ENCODE measurements around the gene MPZ. TPM values are rescaled to one million over a fixed set of nuclear protein-coding genes. Genes with fewer than 3 reads are reported as not detected.

MPZ gene
- total RNA-seq (2014; rRNA removed; shearing (Covaris generic); ENCODE audit: low replicate concordance) = 4.0 and 6.9 TPM in 2 replicates

DNA sequence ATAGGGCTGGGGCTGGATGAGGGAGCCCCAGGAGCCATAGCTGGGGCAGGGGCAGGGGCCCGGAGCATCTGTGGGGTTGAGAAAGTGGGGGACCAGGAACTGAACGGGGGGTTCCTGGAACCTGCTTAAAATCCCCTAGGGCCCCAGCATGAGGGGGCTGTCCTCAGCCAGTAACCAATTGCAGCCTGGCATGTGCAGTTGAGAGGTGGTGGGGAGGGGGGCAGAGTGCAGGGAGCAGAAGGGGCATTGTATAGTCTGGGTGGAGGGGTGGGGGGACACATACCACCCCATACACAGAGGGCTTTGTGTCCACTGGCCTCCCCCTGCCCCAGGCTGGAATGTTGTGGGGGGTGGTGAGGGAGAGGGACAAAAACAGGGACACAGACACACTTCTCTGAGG, at the start of gene MPZ:
MPZ (minus strand) TSS at position 101 of the 400 bp plus-strand sequence; CDS start at position 38, 63 bp downstream.
- DNase-seq = no peak
- Histone ChIP-seq H3K9me3 (ENCODE audit: low read length) (no peaks in the 10 kb centered on the region), H3K9me2 (replicated peaks; ENCODE audit: insufficient read depth, low read length) (no peaks in the 10 kb centered on the region), H3K36me3 (ENCODE audit: insufficient read depth, low read length) (no peaks in the 10 kb centered on the region), H3K4me2 (ENCODE audit: low read depth, low read length, poor library complexity, severe bottlenecking) (no peak within 1 kb of the TSS), H3K27ac (ENCODE audit: low read length) (no peak within 1 kb of the TSS), H3K27me3 (ENCODE audit: low read length) (no peaks in the 10 kb centered on the region), H3K9ac (ENCODE audit: low read length) (no peak within 1 kb of the TSS), H3K79me2 (ENCODE audit: low read length) (peaks cover 6% of the 10 kb centered on the region), H3K4me3 (ENCODE audit: low read length) (no peak within 1 kb of the TSS), H2AFZ (ENCODE audit: low read length) (no peak within 1 kb of the TSS), H3K4me1 (ENCODE audit: low read length) (peaks cover 37% of the 10 kb centered on the region), H4K20me1 (ENCODE audit: insufficient read depth, low read depth, low read length) (no peaks in the 10 kb centered on the region)

DNA sequence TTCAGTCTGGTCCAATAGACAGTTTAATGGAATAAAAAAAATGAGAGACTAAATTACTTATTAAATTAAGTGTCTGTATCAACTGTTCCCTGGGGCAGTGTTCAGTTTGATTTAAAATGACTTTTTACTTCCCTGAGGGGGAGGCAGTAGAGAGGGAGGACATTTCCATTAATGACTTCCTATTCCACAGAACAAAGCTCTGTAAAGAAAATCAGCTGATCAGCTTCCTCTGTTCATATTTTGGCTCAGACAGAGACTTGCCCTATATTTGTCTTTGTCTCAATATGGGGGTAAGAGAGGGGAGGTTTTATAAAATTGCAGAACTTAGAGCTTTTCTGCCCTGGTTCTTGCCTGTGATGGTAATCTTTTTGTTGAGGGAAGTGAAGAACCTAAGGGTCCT, 49.5 kb upstream of the MPZ start:
- no peak overlapping the region for H3K4me3 ChIP-seq (ENCODE audit: low read length)

DNA sequence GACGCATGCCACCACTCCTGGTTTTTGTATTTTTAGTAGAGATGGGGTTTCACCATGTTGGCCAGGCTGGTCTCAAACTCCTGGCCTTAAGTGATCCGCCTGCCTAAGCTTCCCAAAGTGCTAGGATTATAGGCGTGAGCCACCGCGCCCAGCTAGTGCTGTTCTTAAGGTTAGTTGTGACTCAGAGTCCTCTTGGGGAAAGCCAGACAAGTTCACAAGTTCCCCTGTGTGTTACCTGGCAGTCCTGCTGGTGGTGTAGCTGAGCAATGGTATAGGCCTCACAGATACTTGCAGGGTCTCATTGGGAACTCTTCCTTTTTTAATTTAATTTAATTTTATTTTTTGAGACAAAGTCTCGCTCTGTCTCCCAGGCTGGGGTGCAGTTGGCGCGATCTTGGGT, 47.3 kb upstream of the MPZ start:
- Histone ChIP-seq H3K4me2 (ENCODE audit: low read depth, low read length, poor library complexity, severe bottlenecking) (no peak overlapping the region), H3K4me1 (ENCODE audit: low read length) (peaks cover 13% of the 10 kb centered on the region), H3K9me2 (replicated peaks; ENCODE audit: insufficient read depth, low read length) (no peaks in the 10 kb centered on the region), H3K27me3 (ENCODE audit: low read length) (no peaks in the 10 kb centered on the region), H4K20me1 (ENCODE audit: insufficient read depth, low read depth, low read length) (no peaks in the 10 kb centered on the region), H3K9ac (ENCODE audit: low read length) (no peak overlapping the region), H3K4me3 (ENCODE audit: low read length) (no peak overlapping the region), H3K79me2 (ENCODE audit: low read length) (peaks cover 32% of the 10 kb centered on the region), H3K27ac (ENCODE audit: low read length) (no peak overlapping the region), H2AFZ (ENCODE audit: low read length) (no peak overlapping the region), H3K36me3 (ENCODE audit: insufficient read depth, low read length) (no peaks in the 10 kb centered on the region), H3K9me3 (ENCODE audit: low read length) (no peaks in the 10 kb centered on the region)
- no peak for DNase-seq

More for the DNA sequence above, 49.5 kb upstream of the MPZ start:
- Histone ChIP-seq H4K20me1 (ENCODE audit: insufficient read depth, low read depth, low read length) (no peaks in the 10 kb centered on the region), H3K9me2 (replicated peaks; ENCODE audit: insufficient read depth, low read length) (no peaks in the 10 kb centered on the region), H3K9me3 (ENCODE audit: low read length) (no peaks in the 10 kb centered on the region), H3K9ac (ENCODE audit: low read length) (no peak overlapping the region), H3K27ac (ENCODE audit: low read length) (no peak overlapping the region), H2AFZ (ENCODE audit: low read length) (no peak overlapping the region), H3K4me2 (ENCODE audit: low read depth, low read length, poor library complexity, severe bottlenecking) (no peak overlapping the region), H3K36me3 (ENCODE audit: insufficient read depth, low read length) (no peaks in the 10 kb centered on the region), H3K4me1 (ENCODE audit: low read length) (peaks cover 8% of the 10 kb centered on the region), H3K79me2 (ENCODE audit: low read length) (peaks cover 16% of the 10 kb centered on the region), H3K27me3 (ENCODE audit: low read length) (no peaks in the 10 kb centered on the region)
- DNase-seq = no peak

DNA sequence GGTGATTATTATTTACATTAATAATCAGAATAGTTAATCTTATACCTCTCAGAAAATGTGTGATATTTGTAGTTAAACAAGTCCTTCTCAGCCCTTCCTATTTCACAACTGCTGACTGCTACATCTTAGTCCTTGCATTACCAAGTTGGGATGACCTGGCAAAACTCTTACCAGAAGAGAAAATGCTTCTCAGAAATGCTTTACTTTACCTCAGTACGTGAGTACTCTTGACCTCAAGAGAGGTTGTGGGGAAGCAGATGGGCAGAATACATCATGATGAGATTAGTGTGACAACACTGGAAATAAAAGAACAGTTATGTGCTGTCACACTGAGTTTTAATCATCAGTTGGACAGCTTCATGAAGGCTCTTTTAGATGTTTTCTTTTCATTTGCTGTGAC, 41.7 kb upstream of the MPZ start:
- no peak overlapping the region for H3K9ac ChIP-seq (ENCODE audit: low read length)
- H3K36me3 ChIP-seq (ENCODE audit: insufficient read depth, low read length) = no peaks in the 10 kb centered on the region
- no peaks in the 10 kb centered on the region for H3K9me2 ChIP-seq (replicated peaks; ENCODE audit: insufficient read depth, low read length)
- H2AFZ ChIP-seq (ENCODE audit: low read length) = no peak overlapping the region
- no peak for DNase-seq
- H3K9me3 ChIP-seq (ENCODE audit: low read length) = no peaks in the 10 kb centered on the region
- peak overlapping the region; percentile 29 for H3K27ac ChIP-seq (ENCODE audit: low read length)
- H3K4me1 ChIP-seq (ENCODE audit: low read length) = peaks cover 33% of the 10 kb centered on the region
- no peak overlapping the region for H3K4me2 ChIP-seq (ENCODE audit: low read depth, low read length, poor library complexity, severe bottlenecking)
- no peaks in the 10 kb centered on the region for H4K20me1 ChIP-seq (ENCODE audit: insufficient read depth, low read depth, low read length)
- H3K27me3 ChIP-seq (ENCODE audit: low read length) = no peaks in the 10 kb centered on the region
- peaks cover 30% of the 10 kb centered on the region for H3K79me2 ChIP-seq (ENCODE audit: low read length)
- no peak overlapping the region for H3K4me3 ChIP-seq (ENCODE audit: low read length)

DNA sequence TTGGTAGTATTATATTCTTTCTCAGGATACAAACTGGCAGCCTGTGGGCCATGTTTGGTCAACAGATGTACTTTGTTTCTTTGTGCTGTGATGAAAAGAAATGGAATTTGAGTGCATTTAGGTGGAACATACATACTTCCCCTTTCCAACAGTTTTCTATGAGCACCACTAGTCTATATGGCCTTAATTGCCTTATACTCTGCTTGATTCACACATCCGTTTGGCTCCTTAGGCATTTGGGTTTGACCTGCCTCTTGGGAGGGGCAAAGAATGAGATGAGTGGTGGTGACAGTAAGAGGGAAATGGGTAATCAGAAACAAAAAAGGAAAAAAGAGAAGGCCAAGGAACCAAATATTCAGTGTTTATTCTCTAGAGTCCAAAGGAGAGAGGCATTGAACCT, 40.9 kb upstream of the MPZ start:
- Histone ChIP-seq H3K9ac (ENCODE audit: low read length) (no peak overlapping the region), H3K27me3 (ENCODE audit: low read length) (no peaks in the 10 kb centered on the region), H3K4me3 (ENCODE audit: low read length) (no peak overlapping the region), H3K79me2 (ENCODE audit: low read length) (peaks cover 30% of the 10 kb centered on the region), H3K9me2 (replicated peaks; ENCODE audit: insufficient read depth, low read length) (no peaks in the 10 kb centered on the region), H3K36me3 (ENCODE audit: insufficient read depth, low read length) (no peaks in the 10 kb centered on the region), H2AFZ (ENCODE audit: low read length) (no peak overlapping the region), H3K4me2 (ENCODE audit: low read depth, low read length, poor library complexity, severe bottlenecking) (peak overlapping the region; percentile 14), H3K9me3 (ENCODE audit: low read length) (no peaks in the 10 kb centered on the region), H4K20me1 (ENCODE audit: insufficient read depth, low read depth, low read length) (no peaks in the 10 kb centered on the region), H3K27ac (ENCODE audit: low read length) (peak overlapping the region; percentile 29), H3K4me1 (ENCODE audit: low read length) (peaks cover 33% of the 10 kb centered on the region)
- peak; percentile 74 for DNase-seq

DNA sequence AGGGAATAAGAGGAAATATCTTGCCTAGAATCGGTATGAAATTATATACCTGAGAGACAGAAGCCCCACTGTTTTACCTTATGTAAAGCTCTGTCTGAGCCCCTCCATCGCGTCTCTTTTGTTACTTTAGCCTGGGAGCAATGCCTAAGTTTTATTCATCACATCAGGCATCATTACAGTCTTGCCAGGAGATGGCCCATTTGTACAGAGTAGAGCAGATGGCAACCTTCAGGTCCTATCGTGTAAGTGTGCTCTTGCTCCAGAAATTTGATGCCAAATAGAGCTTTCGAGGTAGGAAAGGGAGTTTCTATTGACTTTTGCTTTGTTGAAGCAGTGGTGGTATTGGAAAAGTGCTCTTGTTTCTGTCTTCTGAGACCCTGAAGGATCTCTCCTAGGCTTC, 33.1 kb upstream of the MPZ start:
- Histone ChIP-seq H3K27ac (ENCODE audit: low read length) (no peak overlapping the region), H3K79me2 (ENCODE audit: low read length) (0 out of 2 replicates have a peak, but pooled peaks cover 3% of the 10 kb centered on the region), H3K36me3 (ENCODE audit: insufficient read depth, low read length) (peaks cover 13% of the 10 kb centered on the region; the same call in 1 of the 2 replicates), H3K4me2 (ENCODE audit: low read depth, low read length, poor library complexity, severe bottlenecking) (no peak overlapping the region), H4K20me1 (ENCODE audit: insufficient read depth, low read depth, low read length) (no peaks in the 10 kb centered on the region), H3K9me2 (replicated peaks; ENCODE audit: insufficient read depth, low read length) (no peaks in the 10 kb centered on the region), H3K4me1 (ENCODE audit: low read length) (no peaks in the 10 kb centered on the region), H3K9me3 (ENCODE audit: low read length) (no peaks in the 10 kb centered on the region), H3K27me3 (ENCODE audit: low read length) (no peaks in the 10 kb centered on the region), H3K9ac (ENCODE audit: low read length) (no peak overlapping the region), H3K4me3 (ENCODE audit: low read length) (no peak overlapping the region), H2AFZ (ENCODE audit: low read length) (no peak overlapping the region)
- no peak for DNase-seq

DNA sequence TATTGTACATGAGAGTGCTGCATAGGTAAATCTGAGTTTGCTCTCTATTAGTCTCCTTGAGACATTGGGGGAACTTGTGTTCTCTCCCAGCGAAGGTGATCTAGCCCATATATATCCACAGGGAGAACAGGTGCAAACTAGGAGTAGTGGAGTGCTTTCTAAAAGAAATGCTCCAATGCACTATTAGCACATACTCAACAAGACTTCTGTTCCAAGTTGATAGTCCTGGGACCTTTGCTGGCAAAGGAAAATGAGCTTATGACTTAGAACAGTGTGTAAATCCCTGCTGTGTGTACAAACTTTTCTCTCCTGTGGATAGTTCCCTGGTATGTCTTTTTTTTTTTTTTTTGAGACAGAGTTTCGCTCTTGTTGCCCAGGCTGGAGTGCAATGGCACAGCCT, 32.4 kb upstream of the MPZ start:
- Histone ChIP-seq H3K4me3 (ENCODE audit: low read length) (no peak overlapping the region), H3K36me3 (ENCODE audit: insufficient read depth, low read length) (peaks cover 13% of the 10 kb centered on the region; the same call in 1 of the 2 replicates), H2AFZ (ENCODE audit: low read length) (no peak overlapping the region), H3K4me1 (ENCODE audit: low read length) (no peaks in the 10 kb centered on the region), H3K4me2 (ENCODE audit: low read depth, low read length, poor library complexity, severe bottlenecking) (no peak overlapping the region), H3K79me2 (ENCODE audit: low read length) (0 out of 2 replicates have a peak, but pooled peaks cover 3% of the 10 kb centered on the region), H3K9me2 (replicated peaks; ENCODE audit: insufficient read depth, low read length) (no peaks in the 10 kb centered on the region), H3K27ac (ENCODE audit: low read length) (no peak overlapping the region), H3K9ac (ENCODE audit: low read length) (no peak overlapping the region), H3K9me3 (ENCODE audit: low read length) (no peaks in the 10 kb centered on the region), H4K20me1 (ENCODE audit: insufficient read depth, low read depth, low read length) (no peaks in the 10 kb centered on the region), H3K27me3 (ENCODE audit: low read length) (no peaks in the 10 kb centered on the region)
- DNase-seq = no peak

DNA sequence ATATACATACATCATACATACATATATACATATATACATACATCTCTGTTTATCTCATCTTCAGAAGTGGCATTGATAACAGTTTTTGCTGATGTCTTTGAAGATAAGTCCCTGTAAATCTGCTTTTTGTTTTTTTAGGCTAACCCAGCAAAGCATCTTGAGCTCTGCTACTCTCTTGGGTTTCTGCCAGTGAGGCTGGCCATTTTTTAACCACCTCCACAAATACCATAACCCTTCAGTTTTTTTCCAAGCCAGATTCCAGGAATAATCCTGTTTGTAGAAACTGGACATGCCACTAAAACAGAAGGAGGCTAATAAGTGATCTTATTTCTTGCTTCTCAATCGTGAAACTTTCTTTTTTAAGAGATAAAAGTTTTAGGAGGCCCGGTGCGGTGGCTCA, 26.0 kb upstream of the MPZ start:
- Histone ChIP-seq H2AFZ (ENCODE audit: low read length) (no peak overlapping the region), H3K9ac (ENCODE audit: low read length) (no peak overlapping the region), H3K9me2 (replicated peaks; ENCODE audit: insufficient read depth, low read length) (no peaks in the 10 kb centered on the region), H3K4me3 (ENCODE audit: low read length) (no peak overlapping the region), H3K27me3 (ENCODE audit: low read length) (no peaks in the 10 kb centered on the region), H3K36me3 (ENCODE audit: insufficient read depth, low read length) (peaks cover 16% of the 10 kb centered on the region; the same call in 1 of the 2 replicates), H3K4me2 (ENCODE audit: low read depth, low read length, poor library complexity, severe bottlenecking) (no peak overlapping the region), H4K20me1 (ENCODE audit: insufficient read depth, low read depth, low read length) (no peaks in the 10 kb centered on the region), H3K9me3 (ENCODE audit: low read length) (no peaks in the 10 kb centered on the region), H3K79me2 (ENCODE audit: low read length) (no peaks in the 10 kb centered on the region), H3K4me1 (ENCODE audit: low read length) (no peaks in the 10 kb centered on the region), H3K27ac (ENCODE audit: low read length) (no peak overlapping the region)
- no peak for DNase-seq
